GM10847 (cell line): ENCODE results near the gene DENND10.

ENCODE experiments used
- POLR2A ChIP-seq: IDR thresholded peaks from 2 replicates; pipeline ENCODE4 v1.6.1; 2011; ENCODE audit not compliant: insufficient read length; ENCODE audit errors: extremely low read depth

Gene DENND10

GRCh38 chr10:119140603-119141245 lies 36.8 kb downstream of the DENND10 start:
- no peak for TF ChIP-seq POLR2A

GRCh38 chr10:119143657-119144056 lies 39.7 kb downstream of the DENND10 start:
- no peak for TF ChIP-seq POLR2A

- TF ChIP-seq POLR2A, result no peak
These were observed 45.2 kb downstream of the DENND10 start for GRCh38 chr10:119149157-119149556.

DNA sequence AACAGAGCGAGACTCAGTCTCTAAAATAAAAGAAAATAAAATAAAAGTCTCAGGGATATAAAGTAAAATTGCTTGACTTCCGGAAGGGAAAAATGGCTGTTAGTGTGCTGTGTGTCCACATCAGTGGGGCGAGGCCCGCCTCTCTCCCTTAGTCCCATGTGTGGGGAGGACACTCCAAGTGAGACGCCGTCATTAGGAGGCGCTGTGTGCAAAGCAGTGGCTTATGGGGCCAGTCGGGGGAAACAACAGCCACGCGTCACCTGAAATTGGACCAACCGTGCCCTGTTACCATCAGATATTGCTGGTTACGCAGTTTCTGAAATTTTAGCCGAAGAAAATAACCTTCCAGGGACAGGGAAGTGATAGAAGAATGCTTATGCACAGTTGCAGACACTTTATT lies 45.8 kb downstream of the DENND10 start:
- no peak for TF ChIP-seq POLR2A

GRCh38 chr10:119153041-119153440 lies 49.1 kb downstream of the DENND10 start:
- no peak for TF ChIP-seq POLR2A

DNA sequence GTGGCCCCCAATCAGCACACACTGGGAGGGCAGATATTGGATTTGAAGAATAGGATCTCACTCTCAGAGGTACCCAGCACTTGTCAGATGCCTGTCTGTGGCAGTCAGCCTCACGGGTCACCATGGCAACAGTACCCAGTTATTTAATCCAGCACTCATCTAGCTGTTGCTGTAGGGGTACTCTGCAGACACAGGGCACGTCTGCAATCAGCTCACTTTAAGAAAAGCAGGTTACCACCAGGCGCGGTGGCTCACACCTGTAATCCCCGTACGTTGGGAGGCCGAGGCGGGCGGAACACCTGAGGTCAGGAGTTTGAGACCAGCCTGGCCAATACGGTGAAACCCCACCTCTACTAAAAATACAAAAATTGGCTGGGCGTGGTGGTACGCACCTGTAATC lies 49.7 kb downstream of the DENND10 start:
- TF ChIP-seq POLR2A, result no peak

DNA sequence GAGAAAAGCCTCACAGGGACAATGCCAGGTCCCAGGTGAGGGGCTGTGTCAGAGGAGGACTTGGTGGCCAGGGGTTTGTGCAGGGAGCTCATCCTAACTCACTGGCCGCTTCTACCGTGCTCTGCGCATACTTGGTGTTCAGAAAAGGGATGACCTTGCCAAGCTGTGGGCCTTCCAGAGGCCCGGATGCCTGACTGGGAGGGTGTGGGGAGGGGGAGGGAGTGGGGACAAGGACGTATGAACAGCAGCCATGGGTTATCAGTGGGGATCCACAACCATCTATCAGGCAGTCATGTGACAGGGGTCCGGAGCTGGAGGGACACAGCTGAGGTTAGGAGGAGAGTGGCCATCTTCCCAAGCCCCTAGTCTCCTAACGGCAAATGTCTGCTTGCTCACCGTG lies 55.4 kb downstream of the DENND10 start:
- TF ChIP-seq POLR2A, result no peak

GRCh38 chr10:119161680-119162451 lies 58.0 kb downstream of the DENND10 start:
- TF ChIP-seq POLR2A, result no peak

DNA sequence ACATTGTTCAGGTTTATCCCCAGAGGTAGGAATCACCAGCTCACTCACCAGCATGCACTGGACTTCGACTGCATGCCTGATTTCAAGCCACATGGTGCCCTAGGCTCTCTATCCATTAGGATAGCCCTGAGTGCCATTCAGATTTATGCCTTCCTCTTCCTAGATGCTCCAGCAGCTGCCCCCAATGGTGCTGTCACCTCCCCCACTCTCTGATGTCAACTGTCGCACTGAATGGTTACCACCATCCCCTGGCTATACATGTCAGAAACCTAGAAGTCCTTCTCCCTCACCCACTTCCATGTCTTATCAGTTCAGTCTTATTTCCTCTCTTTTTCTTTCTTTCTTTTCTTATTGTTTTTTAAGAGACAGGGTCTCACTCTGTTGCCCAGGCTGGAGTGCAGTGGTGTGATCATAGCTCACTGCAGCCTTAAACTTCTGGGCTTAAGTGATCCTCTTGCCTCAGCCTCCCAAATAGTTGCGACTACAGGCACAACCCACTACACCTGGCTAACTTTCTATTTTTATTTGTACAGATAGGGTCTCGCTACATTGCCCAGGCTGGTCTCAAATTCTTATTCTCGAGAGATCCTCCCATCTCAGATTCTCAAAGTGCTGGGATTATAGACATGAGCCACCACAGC lies 58.7 kb downstream of the DENND10 start:
- no peak for TF ChIP-seq POLR2A

- peak; percentile 84 for TF ChIP-seq POLR2A
These were observed 61.5 kb downstream of the DENND10 start, which contains the start of gene SFXN4 for GRCh38 chr10:119165171-119166117. Gene SFXN4 (minus strand): TSS chr10:119165714. CDS start chr10:119165647, 67 bp downstream.

- no peak for TF ChIP-seq POLR2A
These were observed 62.2 kb downstream of the DENND10 start for GRCh38 chr10:119166118-119166500.

DNA sequence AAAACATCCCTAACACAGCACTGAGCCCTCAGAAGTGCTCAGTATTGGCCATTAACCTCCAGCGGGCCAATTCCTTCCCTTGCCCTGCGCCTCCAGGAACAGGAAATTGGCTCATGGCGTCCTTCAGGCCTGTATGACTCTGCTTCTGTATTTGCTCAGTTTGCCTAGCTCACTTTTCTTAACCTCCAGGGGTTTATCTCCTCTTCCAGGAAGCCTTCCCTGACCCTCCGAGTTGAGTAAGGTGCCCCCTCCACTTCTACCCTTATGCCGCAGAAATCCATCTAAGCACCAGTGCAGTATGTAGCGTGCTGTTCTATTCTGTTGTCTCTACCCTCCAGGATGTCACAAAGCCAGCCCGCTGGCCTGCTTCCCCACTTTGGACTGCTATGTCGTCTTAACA lies 62.7 kb downstream of the DENND10 start:
- no peak for TF ChIP-seq POLR2A

- TF ChIP-seq POLR2A, result no peak
These were observed 63.1 kb downstream of the DENND10 start for GRCh38 chr10:119167041-119167440.

GRCh38 chr10:119174109-119174508 lies 70.2 kb downstream of the DENND10 start:
- TF ChIP-seq POLR2A, result no peak

GRCh38 chr10:119176166-119176565 lies 72.3 kb downstream of the DENND10 start:
- no peak for TF ChIP-seq POLR2A

DNA sequence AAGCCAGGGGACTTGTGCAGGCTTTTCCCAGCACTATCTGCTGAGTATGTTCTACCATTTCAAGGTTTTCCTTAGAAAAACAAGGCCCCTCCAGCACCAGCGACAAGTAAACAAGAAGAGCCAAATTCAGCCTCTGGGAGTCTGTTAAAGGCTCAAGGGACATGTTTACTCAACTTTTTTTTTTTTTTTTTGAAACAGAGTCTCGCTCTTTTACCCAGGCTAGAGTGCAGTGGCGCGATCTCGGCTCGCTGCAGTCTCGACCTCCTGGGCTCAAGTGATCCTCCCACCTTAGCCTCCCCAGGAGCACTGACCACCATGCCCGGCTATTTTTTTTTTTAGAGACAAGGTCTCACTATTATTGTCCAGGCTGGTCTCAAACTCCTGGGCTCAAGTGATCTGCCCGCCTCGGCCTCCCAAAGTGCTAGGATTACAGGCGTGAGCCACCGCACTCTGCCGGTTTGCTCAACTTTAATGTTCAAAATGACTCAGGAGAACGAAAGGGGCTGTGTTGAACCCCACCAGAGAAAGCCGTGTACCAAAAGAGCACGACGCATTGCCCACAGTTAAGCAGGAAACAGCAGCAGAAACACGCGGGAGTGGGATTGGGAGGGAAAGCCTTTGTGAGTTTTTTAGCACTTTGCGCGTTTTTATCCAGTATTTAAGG lies 73.9 kb downstream of the DENND10 start:
- TF ChIP-seq POLR2A, result no peak
